HepG2 (cell line): ENCODE results near the gene U2AF2. TPM values are rescaled to one million over a fixed set of nuclear protein-coding genes. Genes with fewer than 3 reads are reported as not detected.

Experiments
- ATAC-seq: fragments of 200-7000 bp; cut with Tn5 transposase; 3 replicates; pipeline ENCODE4 v1.9.1; 2020; ENCODE audit warnings: mild to moderate bottlenecking, moderate library complexity
- BruUV-seq: library from RNA; stranded (reverse); fragments of 400-500 nt; replicated peaks from 2 replicates; lab custom pipeline; 2021; lab: Mats Ljungman, UMichigan
- CTCF ChIA-PET: fragments of 300-600 bp; formaldehyde crosslinking; extraction: SDS; loops from one replicate; lab custom pipeline; 2021; ENCODE audit warnings: low total read pairs, inconsistent platforms, low intra/inter-chr PET ratio; lab: Yijun Ruan, JAX
- POLR2A ChIA-PET: fragments of 350-600 bp; sonication (Branson Sonifier 250); formaldehyde crosslinking; loops from one replicate; lab custom pipeline; 2020; ENCODE audit warnings: antibody characterized with exemption, inconsistent platforms; lab: Yijun Ruan, JAX
- DNase-seq: peaks from one replicate; pipeline ENCODE4 v3.0.0-alpha.2; 2015; ENCODE audit warnings: low spot score
- FAIRE-seq: peaks from 3 replicates; lab custom pipeline; 2011; peaks lifted over from hg19 to GRCh38; lab: Jason Lieb, UNC
- H2AFZ ChIP-seq: one replicate; pipeline ENCODE4 v1.6.1; 2011; ENCODE audit warnings: low read length, inconsistent platforms
- H3K27ac ChIP-seq: fragments of 300-600 bp; 3 replicates; pipeline ENCODE4 v1.8.0; 2011; ENCODE audit warnings: mixed run types, mild to moderate bottlenecking, mixed read lengths, low read length, inconsistent platforms; ENCODE audit not compliant: insufficient read depth; ENCODE audit errors: extremely low read length
- H3K27me3 ChIP-seq, 2 experiments: fragments of 200-600 bp in 1 of 2; 2 replicates in 1 of 2; 3 replicates in 1 of 2; pipeline versions ENCODE4 v1.6.0 to v1.8.0; 2011; ENCODE audit warnings: low read length in 2 of 2, mild to moderate bottlenecking in 2 of 2, moderate library complexity in 2 of 2, inconsistent platforms in 1 of 2; ENCODE audit not compliant: insufficient read depth in 2 of 2, control insufficient read depth in 1 of 2
- H3K36me3 ChIP-seq, 2 experiments: fragments of 200-600 bp in 1 of 2; replicated peaks in 1 of 2; 2 replicates in 1 of 2; 3 replicates in 1 of 2; pipeline versions ENCODE4 v1.5.1 to v1.8.0; 2011; ENCODE audit warnings: low read length in 2 of 2, inconsistent platforms in 1 of 2; ENCODE audit not compliant: insufficient read depth in 2 of 2, control insufficient read depth in 1 of 2
- H3K4me1 ChIP-seq: 2 replicates; pipeline ENCODE4 v1.5.1; 2012; ENCODE audit warnings: low read length, inconsistent platforms; ENCODE audit not compliant: insufficient read depth
- H3K4me2 ChIP-seq: 2 replicates; pipeline ENCODE4 v1.6.0; 2011; ENCODE audit warnings: low read depth, low read length, inconsistent platforms
- H3K4me3 ChIP-seq, 3 experiments: fragments of 200-600 bp in 1 of 3; sonication (generic), shearing (Covaris generic) in 1 of 3; replicated peaks in 1 of 3; 2 replicates each; pipeline ENCODE4 v1.5.1; 2011 to 2016; ENCODE audit warnings: low read length in 3 of 3, inconsistent platforms in 2 of 3, low read depth in 2 of 3, mild to moderate bottlenecking in 2 of 3, control low read depth in 1 of 3, mixed read lengths in 1 of 3; ENCODE audit not compliant: insufficient read depth in 1 of 3
- H3K79me2 ChIP-seq: one replicate; pipeline ENCODE4 v1.6.1; 2011; ENCODE audit warnings: low read length, inconsistent platforms; ENCODE audit not compliant: insufficient read depth
- H3K9ac ChIP-seq: 2 replicates; pipeline ENCODE4 v1.6.0; 2011; ENCODE audit warnings: mild to moderate bottlenecking, low read depth, low read length, inconsistent platforms; ENCODE audit not compliant: insufficient read depth
- H3K9me3 ChIP-seq: 2 replicates; pipeline ENCODE4 v1.5.1; 2012; ENCODE audit warnings: mild to moderate bottlenecking, low read length
- H4K20me1 ChIP-seq: 2 replicates; pipeline ENCODE4 v1.6.0; 2011; ENCODE audit warnings: inconsistent platforms, mild to moderate bottlenecking, low read length, moderate library complexity; ENCODE audit not compliant: insufficient read depth
- CREBL2 ChIP-seq: sonication (generic); formaldehyde crosslinking; IDR thresholded peaks from 2 replicates; pipeline ENCODE4 v1.8.1; 2023; ENCODE audit warnings: missing genetic modification reagents, mild to moderate bottlenecking, borderline replicate concordance
- EED ChIP-seq: sonication (generic); formaldehyde crosslinking; IDR thresholded peaks from 2 replicates; pipeline ENCODE4 v1.5.0; 2020; ENCODE audit warnings: mild to moderate bottlenecking, missing genetic modification reagents
- GPN1 ChIP-seq: sonication (generic); formaldehyde crosslinking; IDR thresholded peaks from 2 replicates; pipeline ENCODE4 v1.5.1; 2020; ENCODE audit warnings: missing genetic modification reagents, borderline replicate concordance
- MTA1 ChIP-seq: sonication (generic); formaldehyde crosslinking; IDR thresholded peaks from 2 replicates; pipeline ENCODE4 v1.4.0; 2020; ENCODE audit warnings: missing genetic modification reagents, mild to moderate bottlenecking, borderline replicate concordance
- PCBP1 ChIP-seq: fragments of 200-400 bp; formaldehyde crosslinking; IDR thresholded peaks from 2 replicates; pipeline ENCODE4 v1.6.1; 2017; ENCODE audit warnings: mild to moderate bottlenecking, low read depth, low read length, borderline replicate concordance
- SKI ChIP-seq: fragments of 450-650 bp; IDR thresholded peaks from one replicate; pipeline ENCODE4 v1.6.1; 2018; ENCODE audit warnings: mild to moderate bottlenecking; ENCODE audit not compliant: partially characterized antibody
- SOX13 ChIP-seq, 3 experiments: fragments of 450-650 bp in 1 of 3; sonication (generic) in 1 of 3; formaldehyde crosslinking in 1 of 3; IDR thresholded peaks in 2 of 3; conservative IDR thresholded peaks in 1 of 3; 2 replicates each; pipeline versions ENCODE4 v1.5.0 to v1.6.1; 2016 to 2020; ENCODE audit warnings: antibody characterized with exemption in 1 of 3, mild to moderate bottlenecking in 1 of 3, missing compliant biosample characterization in 1 of 3, missing genetic modification reagents in 1 of 3, moderate library complexity in 1 of 3
- TRIM24 ChIP-seq: sonication (generic); formaldehyde crosslinking; IDR thresholded peaks from 2 replicates; pipeline ENCODE4 v1.8.0; 2022; ENCODE audit warnings: mild to moderate bottlenecking, missing genetic modification reagents
- ZNF253 ChIP-seq: sonication (generic); formaldehyde crosslinking; IDR thresholded peaks from 2 replicates; pipeline ENCODE4 v1.8.0; 2022; ENCODE audit warnings: mild to moderate bottlenecking, missing genetic modification reagents, borderline replicate concordance
- ZNF678 ChIP-seq: sonication (generic); formaldehyde crosslinking; IDR thresholded peaks from 2 replicates; pipeline ENCODE4 v1.4.0; 2020; ENCODE audit warnings: mild to moderate bottlenecking, missing genetic modification reagents
- WGBS: methylation state at CpG from one replicate; pipeline ENCODE4 v1.1.6; 2017; ENCODE audit warnings: low lambda C conversion rate; 5-methylcytosine and 5-hydroxymethylcytosine counted together
- in situ Hi-C: cut with HindIII; loops from 2 replicates; pipeline ENCODE4 v1.10.0; 2017; ENCODE audit warnings: low pct_unique_long_range_greater_than_20kb; ENCODE audit not compliant: extremely low pct_ligation_motif_present
- intact Hi-C: fragments of 100-400 bp; cut with micrococcal nuclease; formaldehyde crosslinking; loops from one replicate; pipeline ENCODE4 v1.10.0; 2022; ENCODE audit not compliant: unreplicated experiment
- polyA plus RNA-seq, 8 experiments: library from polyadenylated mRNA; depleted of rRNA in 3 of 8; stranded (reverse) in 7 of 8; unstranded in 1 of 8; fragments of >200 nt; fragmentation: Illumina TruSeq in 4 of 8; extraction: Trizol in 4 of 8; gene quantifications; 2 replicates each; pipeline versions ENCODE4 v1.2.1 to v1.2.3, GENCODE V29; 2011 to 2016; ENCODE audit warnings: low read depth in 4 of 8, missing spikeins in 1 of 8, mixed read lengths in 1 of 8; ENCODE audit not compliant: insufficient read depth in 1 of 8
- total RNA-seq, 5 experiments: library from RNA; depleted of rRNA; stranded (reverse); fragments of >200 nt; fragmentation: Illumina TruSeq; extraction: Trizol; gene quantifications; 2 replicates each; pipeline ENCODE4 v1.2.3, GENCODE V29; 2016; ENCODE audit warnings: low read depth in 1 of 5

U2AF2 gene
- total and polyA plus RNA-seq, 2 of the 13 experiments (the other 11 are each of a cell fraction or from before 2014, with no cell fraction given) = 84.3 to 124 TPM

GRCh38 chr19:55648585-55649267, 6.1 kb upstream of the U2AF2 start:
- peak overlapping the region; percentile 76 for H3K27ac ChIP-seq
- H2AFZ ChIP-seq = no peak overlapping the region
- no peaks in the 10 kb centered on the region for H3K27me3 ChIP-seq
- POLR2A ChIA-PET = no interaction called here
- 48% methylated on average over 11 of the region's 25 CpGs for WGBS
- H3K79me2 ChIP-seq = peaks cover 25% of the 10 kb centered on the region
- peaks cover 0 to 10% of the 10 kb centered on the region in 2 experiments; a peak in 2 of 5 replicates for H3K36me3 ChIP-seq
- BruUV-seq = no TSS peak
- peak overlapping the region; percentile 82 for H3K4me2 ChIP-seq
- FAIRE-seq = no peak
- no peaks in the 10 kb centered on the region for H3K9me3 ChIP-seq
- intact Hi-C loops (no loop called here), in situ Hi-C loops (no loop called here)
- DNase-seq = no peak
- CTCF ChIA-PET = no interaction called here
- H4K20me1 ChIP-seq = no peaks in the 10 kb centered on the region
- peak; percentile 26 for ATAC-seq
- peaks cover 44% of the 10 kb centered on the region for H3K4me1 ChIP-seq
- H3K4me3 ChIP-seq = peak overlapping the region; percentile 78 to 96 (median 96)
- peak overlapping the region; percentile 86 for H3K9ac ChIP-seq
- peak; percentile 71; the same call in 1 of the 2 replicates for TF ChIP-seq ZNF253 (CRISPR knock-in tag)
- TF ChIP-seq MTA1 = 0 out of 2 replicates have a peak, but pooled peaks have one; percentile 33
- TF ChIP-seq CREBL2 (CRISPR knock-in tag) = 0 out of 2 replicates have a peak, but pooled peaks have one; percentile 42
- no peak for TF ChIP-seq SKI
- 0 out of 2 replicates have a peak, but pooled peaks have one; percentile 42 for TF ChIP-seq PCBP1
- no peak for TF ChIP-seq ZNF678 (CRISPR knock-in tag)
- TF ChIP-seq GPN1 (CRISPR knock-in tag) = no peak
- no peak for TF ChIP-seq SOX13 (IDR thresholded peaks at IDR 0.05)
- TF ChIP-seq SOX13 (CRISPR knock-in tag; conservative IDR thresholded peaks at IDR 0.05 in 1 of 2, IDR thresholded peaks at IDR 0.05 in 1 of 2) = no peak
- no peak for TF ChIP-seq EED
- TF ChIP-seq TRIM24 = no peak
